Astrocyte (in vitro differentiated cells and primary cell): ENCODE data around the gene PSPH.

Experiments used
- CTCF ChIP-seq: IDR thresholded peaks from 2 replicates; pipeline ENCODE4 v1.5.1; 2011; ENCODE audit warnings: low read depth, mild to moderate bottlenecking, inconsistent platforms, low read length, moderate library complexity; ENCODE audit not compliant: insufficient read depth
- EZH2 ChIP-seq: IDR thresholded peaks from 2 replicates; pipeline ENCODE4 v1.6.1; 2012; ENCODE audit warnings: mild to moderate bottlenecking, low read length, inconsistent platforms; ENCODE audit not compliant: insufficient read depth

GRCh38 chr7:55980266-55980665 lies 71.0 kb downstream of the PSPH start:
- TF ChIP-seq CTCF: no peak
- no peak for TF ChIP-seq EZH2
